ENCODE results near the gene SOS1. TPM values are rescaled to one million over a fixed set of nuclear protein-coding genes. Genes with fewer than 3 reads are reported as not detected.
"Not testable (repeated sequence)": the region's sequence is repeated elsewhere in the genome, so short reads cannot be mapped to it uniquely, and the experiment has no call there.

Gene SOS1
- total and polyA plus RNA-seq, 2 of the 13 experiments (the other 11 are each of a cell fraction or from before 2014, with no cell fraction given): 20.8 to 60.4 TPM

DNA sequence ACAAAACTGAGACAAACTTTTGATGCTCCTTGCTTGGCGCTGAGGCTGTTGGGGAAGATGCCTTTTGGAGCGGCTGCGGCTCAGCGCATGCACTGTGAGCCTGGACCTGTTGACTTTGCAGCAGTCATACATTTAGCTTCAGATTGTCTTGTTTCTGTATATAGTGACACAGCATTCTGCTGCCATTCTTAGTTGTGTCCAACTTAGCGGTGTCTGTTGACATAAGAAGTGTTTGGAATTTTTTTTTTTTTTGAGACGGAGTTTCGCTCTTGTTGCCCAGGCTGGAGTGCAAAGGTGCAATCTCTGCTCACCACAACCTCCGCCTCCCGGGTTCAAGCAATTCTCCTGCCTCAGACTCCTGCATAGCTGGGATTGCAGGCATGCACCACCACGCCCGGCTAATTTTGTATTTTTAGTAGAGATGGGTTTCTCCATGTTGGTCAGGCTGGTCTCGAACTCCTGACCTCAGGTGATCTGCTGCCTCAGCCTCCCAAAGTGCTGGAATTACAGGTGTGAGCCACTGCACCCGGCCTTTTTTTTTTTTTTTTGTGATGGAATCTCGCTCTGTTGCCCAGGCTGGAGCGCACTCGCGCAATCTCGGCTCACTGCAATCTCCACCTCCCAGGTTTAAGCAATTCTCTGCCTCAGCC lies 17.5 kb upstream of the SOS1 start (continued):
- TF ChIP-seq ZNF574 (CRISPR knock-in tag; IDR thresholded peaks at IDR 0.05) (peak; percentile 36; the same call in 1 of the 2 replicates), ZBTB39 (CRISPR knock-in tag; IDR thresholded peaks at IDR 0.05) (0 out of 2 replicates have a peak, but pooled peaks have one; percentile 60), CBX5 (CRISPR knock-in tag; IDR thresholded peaks at IDR 0.05; ENCODE audit: borderline replicate concordance) (peak; percentile 10; the same call in 1 of the 2 replicates), ZNF510 (CRISPR knock-in tag; IDR thresholded peaks at IDR 0.05; ENCODE audit: low read depth) (0 out of 2 replicates have a peak, but pooled peaks have one; percentile 80), ZNF274 (CRISPR knock-in tag; IDR thresholded peaks at IDR 0.05) (peak; percentile 29; the same call in 1 of the 2 replicates), SOX6 (CRISPR knock-in tag; IDR thresholded peaks at IDR 0.05) (peak; percentile 93), TEAD3 (CRISPR knock-in tag; optimal IDR thresholded peaks at IDR 0.05; ENCODE audit: borderline replicate concordance) (peak; percentile 92), TCF12 (CRISPR knock-in tag; IDR thresholded peaks at IDR 0.05) (0 out of 2 replicates have a peak, but pooled peaks have one; percentile 74), RCOR2 (CRISPR knock-in tag; IDR thresholded peaks at IDR 0.05) (peak; percentile 79), RFXAP (CRISPR knock-in tag; IDR thresholded peaks at IDR 0.05; ENCODE audit: borderline replicate concordance) (0 out of 2 replicates have a peak, but pooled peaks have one; percentile 47)
- TF ChIP-seq, protein P1, sequence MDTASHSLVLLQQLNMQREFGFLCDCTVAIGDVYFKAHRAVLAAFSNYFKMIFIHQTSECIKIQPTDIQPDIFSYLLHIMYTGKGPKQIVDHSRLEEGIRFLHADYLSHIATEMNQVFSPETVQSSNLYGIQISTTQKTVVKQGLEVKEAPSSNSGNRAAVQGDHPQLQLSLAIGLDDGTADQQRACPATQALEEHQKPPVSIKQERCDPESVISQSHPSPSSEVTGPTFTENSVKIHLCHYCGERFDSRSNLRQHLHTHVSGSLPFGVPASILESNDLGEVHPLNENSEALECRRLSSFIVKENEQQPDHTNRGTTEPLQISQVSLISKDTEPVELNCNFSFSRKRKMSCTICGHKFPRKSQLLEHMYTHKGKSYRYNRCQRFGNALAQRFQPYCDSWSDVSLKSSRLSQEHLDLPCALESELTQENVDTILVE (CRISPR knock-in tag; IDR thresholded peaks at IDR 0.05): 0 out of 2 replicates have a peak, but pooled peaks have one; percentile 42
- TF ChIP-seq, protein P2, sequence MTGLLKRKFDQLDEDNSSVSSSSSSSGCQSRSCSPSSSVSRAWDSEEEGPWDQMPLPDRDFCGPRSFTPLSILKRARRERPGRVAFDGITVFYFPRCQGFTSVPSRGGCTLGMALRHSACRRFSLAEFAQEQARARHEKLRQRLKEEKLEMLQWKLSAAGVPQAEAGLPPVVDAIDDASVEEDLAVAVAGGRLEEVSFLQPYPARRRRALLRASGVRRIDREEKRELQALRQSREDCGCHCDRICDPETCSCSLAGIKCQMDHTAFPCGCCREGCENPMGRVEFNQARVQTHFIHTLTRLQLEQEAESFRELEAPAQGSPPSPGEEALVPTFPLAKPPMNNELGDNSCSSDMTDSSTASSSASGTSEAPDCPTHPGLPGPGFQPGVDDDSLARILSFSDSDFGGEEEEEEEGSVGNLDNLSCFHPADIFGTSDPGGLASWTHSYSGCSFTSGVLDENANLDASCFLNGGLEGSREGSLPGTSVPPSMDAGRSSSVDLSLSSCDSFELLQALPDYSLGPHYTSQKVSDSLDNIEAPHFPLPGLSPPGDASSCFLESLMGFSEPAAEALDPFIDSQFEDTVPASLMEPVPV (CRISPR knock-in tag; IDR thresholded peaks at IDR 0.05): 0 out of 2 replicates have a peak, but pooled peaks have one; percentile 36
- TF ChIP-seq, protein P3, sequence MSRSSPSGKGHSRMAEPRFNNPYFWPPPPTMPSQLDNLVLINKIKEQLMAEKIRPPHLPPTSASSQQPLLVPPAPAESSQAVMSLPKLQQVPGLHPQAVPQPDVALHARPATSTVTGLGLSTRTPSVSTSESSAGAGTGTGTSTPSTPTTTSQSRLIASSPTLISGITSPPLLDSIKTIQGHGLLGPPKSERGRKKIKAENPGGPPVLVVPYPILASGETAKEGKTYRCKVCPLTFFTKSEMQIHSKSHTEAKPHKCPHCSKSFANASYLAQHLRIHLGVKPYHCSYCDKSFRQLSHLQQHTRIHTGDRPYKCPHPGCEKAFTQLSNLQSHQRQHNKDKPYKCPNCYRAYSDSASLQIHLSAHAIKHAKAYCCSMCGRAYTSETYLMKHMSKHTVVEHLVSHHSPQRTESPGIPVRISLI (CRISPR knock-in tag; IDR thresholded peaks at IDR 0.05; ENCODE audit: borderline replicate concordance): peak; percentile 99
- TF ChIP-seq SOX6, TCF12 (IDR thresholded peaks at IDR 0.05): not testable (repeated sequence)
- TF ChIP-seq, protein P4, sequence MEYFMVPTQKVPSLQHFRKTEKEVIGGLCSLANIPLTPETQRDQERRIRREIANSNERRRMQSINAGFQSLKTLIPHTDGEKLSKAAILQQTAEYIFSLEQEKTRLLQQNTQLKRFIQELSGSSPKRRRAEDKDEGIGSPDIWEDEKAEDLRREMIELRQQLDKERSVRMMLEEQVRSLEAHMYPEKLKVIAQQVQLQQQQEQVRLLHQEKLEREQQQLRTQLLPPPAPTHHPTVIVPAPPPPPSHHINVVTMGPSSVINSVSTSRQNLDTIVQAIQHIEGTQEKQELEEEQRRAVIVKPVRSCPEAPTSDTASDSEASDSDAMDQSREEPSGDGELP (IDR thresholded peaks at IDR 0.05; ENCODE audit: borderline replicate concordance, low read depth): peak; percentile 23; the same call in 1 of the 2 replicates
- TF ChIP-seq, protein P5, sequence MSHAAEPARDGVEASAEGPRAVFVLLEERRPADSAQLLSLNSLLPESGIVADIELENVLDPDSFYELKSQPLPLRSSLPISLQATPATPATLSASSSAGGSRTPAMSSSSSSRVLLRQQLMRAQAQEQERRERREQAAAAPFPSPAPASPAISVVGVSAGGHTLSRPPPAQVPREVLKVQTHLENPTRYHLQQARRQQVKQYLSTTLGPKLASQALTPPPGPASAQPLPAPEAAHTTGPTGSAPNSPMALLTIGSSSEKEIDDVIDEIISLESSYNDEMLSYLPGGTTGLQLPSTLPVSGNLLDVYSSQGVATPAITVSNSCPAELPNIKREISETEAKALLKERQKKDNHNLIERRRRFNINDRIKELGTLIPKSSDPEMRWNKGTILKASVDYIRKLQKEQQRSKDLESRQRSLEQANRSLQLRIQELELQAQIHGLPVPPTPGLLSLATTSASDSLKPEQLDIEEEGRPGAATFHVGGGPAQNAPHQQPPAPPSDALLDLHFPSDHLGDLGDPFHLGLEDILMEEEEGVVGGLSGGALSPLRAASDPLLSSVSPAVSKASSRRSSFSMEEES (CRISPR knock-in tag; IDR thresholded peaks at IDR 0.05): peak; percentile 32; the same call in 1 of the 2 replicates

All from HepG2 (cell line).